ENCODE results near the gene STH. TPM values are rescaled to one million over a fixed set of nuclear protein-coding genes. Genes with fewer than 3 reads are reported as not detected.

STH gene
- total RNA-seq, 1 donor from 2014 or later = not detected

- DNase-seq (ENCODE audit: extremely low read depth, low read depth, low spot score) = no peak
Observed at GRCh38 chr17:45966606-45967280, 32.3 kb upstream of the STH start.

GRCh38 chr17:45967378-45967777, 31.7 kb upstream of the STH start:
- DNase-seq (ENCODE audit: extremely low read depth, low read depth, low spot score) = no peak

DNA sequence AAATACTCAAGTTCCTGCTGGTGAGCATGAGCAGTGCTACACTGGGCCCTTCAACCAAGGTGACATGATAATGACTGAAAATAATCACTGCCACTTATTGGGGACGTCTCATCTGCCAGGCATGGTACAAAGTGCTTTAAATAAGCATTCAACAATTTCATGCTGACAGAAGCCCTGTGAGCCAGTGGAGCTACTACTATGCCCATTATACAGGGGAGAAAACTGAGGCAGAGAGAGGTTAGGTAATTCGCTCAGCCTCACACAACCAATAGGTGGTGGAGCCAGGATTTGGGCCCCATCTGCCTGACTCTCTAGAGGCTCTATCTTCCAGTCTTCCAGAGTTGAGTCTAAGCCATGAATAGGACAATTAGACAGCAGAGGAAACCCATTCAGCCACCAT, 30.3 kb upstream of the STH start:
- DNase-seq (ENCODE audit: extremely low read depth, low read depth, low spot score) = no peak

GRCh38 chr17:45969726-45970125, 29.3 kb upstream of the STH start:
- DNase-seq (ENCODE audit: extremely low read depth, low read depth, low spot score) = no peak

GRCh38 chr17:45970659-45971058, 28.4 kb upstream of the STH start:
- no peak for DNase-seq (ENCODE audit: extremely low read depth, low read depth, low spot score)

- DNase-seq (ENCODE audit: extremely low read depth, low read depth, low spot score) = no peak
Observed at GRCh38 chr17:45971698-45972141, 27.3 kb upstream of the STH start.

- DNase-seq (ENCODE audit: extremely low read depth, low read depth, low spot score) = no peak
Observed at GRCh38 chr17:45972531-45972930, 26.5 kb upstream of the STH start.

GRCh38 chr17:45973099-45973780, 25.8 kb upstream of the STH start:
- no peak for DNase-seq (ENCODE audit: extremely low read depth, low read depth, low spot score)

GRCh38 chr17:45973946-45974859, 24.8 kb upstream of the STH start:
- DNase-seq (ENCODE audit: extremely low read depth, low read depth, low spot score) = no peak

DNA sequence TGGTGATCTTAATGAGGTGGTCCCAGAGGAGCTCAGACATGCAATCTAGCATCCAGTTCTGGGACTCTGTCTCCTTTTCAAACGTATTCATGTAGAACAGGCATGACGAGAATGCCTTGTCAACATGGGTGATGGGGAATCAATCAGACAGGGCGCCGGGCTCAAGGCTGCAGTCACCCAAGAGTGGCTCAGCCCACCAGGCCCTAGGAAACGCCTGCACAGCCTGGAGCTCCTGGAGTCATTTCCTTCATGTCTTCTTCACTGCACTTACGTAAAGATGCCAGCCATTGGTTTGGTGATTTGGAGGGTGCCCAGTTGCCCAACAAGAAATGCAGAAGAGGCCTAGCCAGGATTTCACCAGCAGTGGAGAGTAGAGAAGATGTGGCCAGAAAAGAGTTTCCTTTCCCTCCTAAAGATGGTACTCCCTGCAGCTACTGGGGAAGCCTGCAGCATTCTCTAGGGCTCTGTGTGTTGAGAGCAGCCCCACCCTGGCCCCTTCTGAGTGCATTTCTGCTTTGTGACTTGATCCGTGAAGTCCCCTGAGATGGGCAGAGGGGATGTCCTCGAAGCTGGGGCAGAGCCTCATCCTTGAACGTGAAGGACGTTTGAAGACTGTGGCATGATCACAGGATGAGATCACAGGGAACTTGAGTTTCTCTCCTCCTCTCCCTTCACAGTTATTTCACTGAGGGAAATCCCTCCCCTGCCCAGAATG, 24.0 kb upstream of the STH start:
- DNase-seq (ENCODE audit: extremely low read depth, low read depth, low spot score) = no peak

DNA sequence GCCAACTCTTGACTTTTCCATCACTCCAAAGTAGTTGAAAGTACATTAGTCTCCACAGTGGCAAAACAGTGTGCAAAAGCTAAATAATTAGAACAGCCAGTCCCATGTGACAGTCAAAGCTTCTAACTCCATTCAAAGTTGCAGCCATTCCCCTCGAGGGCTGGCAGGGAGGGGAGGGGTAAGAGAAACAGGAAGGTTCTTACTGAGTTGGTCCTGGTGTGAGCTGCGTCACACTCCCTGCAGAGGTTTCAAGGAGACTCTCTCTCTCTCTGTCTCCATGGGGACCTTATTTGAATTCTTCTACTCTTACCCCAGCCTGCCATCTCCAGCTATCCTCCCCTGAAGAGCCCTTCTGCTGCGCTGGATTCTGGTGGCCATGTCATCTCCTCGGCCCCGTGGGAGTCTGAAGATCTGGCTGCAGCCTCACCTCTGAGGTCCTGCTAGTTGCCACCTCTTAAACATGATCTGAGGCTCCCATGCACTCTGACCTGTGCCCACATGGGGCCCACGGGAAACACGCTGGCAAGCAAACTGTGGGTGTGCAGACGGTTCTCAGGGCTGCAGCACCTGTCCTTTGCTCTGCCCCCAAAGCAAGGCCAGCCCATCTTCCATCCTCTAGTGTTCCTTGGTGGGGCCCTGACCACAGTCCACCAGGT, 23.3 kb upstream of the STH start:
- DNase-seq (ENCODE audit: extremely low read depth, low read depth, low spot score) = no peak

- no peak for DNase-seq (ENCODE audit: extremely low read depth, low read depth, low spot score)
Observed at GRCh38 chr17:45976391-45976754, 22.7 kb upstream of the STH start.

DNA sequence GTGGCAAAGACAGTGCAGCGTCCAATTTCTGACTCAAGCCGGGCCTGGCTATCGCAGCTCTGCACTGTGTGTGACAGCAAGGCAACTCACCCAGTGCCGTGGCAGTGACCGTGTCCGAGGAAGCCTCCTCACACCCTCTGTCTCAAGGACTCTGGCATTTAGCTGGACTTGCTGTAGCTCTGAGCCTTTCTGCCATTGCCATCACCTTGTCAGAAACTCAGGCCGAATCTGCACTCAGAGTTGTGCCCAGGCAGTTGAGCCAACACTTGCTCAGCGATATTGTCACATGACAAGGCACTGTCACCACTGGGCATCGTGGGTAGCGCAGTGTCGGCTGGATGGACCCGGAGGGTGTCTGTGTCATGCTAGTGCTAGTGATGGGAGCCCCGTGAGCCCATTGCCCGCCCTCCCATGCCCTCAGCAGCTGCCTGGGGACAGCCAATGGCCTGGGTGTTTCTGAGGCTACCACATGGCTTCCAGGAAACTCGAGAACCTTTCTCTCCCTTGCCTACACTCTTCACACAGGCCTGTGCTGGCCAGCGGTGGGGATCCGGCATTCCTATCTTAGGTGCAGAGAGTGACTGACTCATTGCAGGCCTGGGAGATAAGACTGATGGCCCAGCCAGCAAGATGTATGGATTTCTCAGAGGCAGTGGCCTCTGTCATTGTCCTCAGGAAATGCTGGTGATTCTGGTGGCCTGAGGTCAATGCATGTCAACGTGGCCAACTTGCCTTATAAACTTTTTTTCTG, 22.1 kb upstream of the STH start:
- no peak for DNase-seq (ENCODE audit: extremely low read depth, low read depth, low spot score)

DNA sequence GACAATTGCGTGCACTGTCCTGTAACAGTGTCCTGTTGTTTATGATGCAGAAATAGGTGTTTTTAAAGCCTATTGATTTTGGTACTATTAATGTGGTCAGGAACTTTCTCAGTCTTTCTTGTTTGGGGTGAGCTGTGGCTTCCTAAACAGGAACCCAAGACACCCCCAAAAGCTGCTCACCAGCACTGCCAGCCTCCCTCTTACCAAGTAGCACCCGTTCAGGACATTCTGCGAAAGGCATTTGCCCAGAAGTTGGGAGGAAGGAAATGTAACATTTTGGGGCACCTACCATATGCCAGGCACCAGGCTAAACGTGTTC, 21.6 kb upstream of the STH start:
- DNase-seq (ENCODE audit: extremely low read depth, low read depth, low spot score) = no peak

GRCh38 chr17:45977976-45978626, 20.9 kb upstream of the STH start:
- no peak for DNase-seq (ENCODE audit: extremely low read depth, low read depth, low spot score)

DNA sequence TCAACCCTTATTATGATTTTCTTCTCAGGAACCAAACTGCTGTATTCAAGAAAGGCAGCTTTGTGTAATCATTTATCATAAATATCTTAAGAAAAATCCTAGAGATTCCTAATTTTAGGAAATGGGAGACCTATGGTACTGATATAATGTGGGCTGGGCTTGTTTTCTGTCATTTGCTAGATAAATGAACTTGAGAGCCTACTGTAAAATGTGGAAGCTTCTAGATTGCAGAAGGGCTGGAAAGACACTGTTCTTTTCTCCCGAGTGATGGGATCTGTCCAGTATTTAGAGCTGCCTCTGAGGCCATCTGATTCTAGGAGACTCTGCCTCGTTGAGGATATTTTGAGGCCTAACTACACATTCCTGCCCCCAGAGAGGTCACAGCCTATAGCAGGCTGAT, 19.9 kb upstream of the STH start:
- DNase-seq (ENCODE audit: extremely low read depth, low read depth, low spot score) = no peak

DNA sequence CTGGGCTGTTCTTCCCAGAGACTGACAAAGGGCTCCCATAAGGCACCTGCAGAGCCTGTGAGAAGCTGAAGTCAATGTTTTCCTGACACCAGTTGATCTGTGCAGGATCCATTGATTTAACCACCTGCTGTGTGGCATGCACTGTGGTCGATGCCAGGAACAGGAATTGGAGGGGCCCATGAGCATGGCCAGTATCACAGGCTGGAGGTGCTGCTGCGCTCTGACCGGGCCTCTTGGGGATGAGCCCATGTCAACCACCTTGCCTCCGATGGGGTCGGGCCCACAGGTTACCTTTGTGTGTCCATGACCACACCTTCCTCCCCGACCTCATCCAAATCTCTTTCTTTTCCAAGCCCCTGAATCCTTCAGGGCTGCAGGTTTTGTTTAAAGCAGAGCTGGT, 18.2 kb upstream of the STH start:
- no peak for DNase-seq (ENCODE audit: extremely low read depth, low read depth, low spot score)

GRCh38 chr17:45981306-45981705, 17.7 kb upstream of the STH start:
- no peak for DNase-seq (ENCODE audit: extremely low read depth, low read depth, low spot score)

Data from glomerular endothelial cell (primary cell).